Measurements from ENCODE around the gene APOBEC4.
A peak's percentile ranks its signal among the peaks of the same experiment; 100 is the strongest.

APOBEC4 gene

DNA sequence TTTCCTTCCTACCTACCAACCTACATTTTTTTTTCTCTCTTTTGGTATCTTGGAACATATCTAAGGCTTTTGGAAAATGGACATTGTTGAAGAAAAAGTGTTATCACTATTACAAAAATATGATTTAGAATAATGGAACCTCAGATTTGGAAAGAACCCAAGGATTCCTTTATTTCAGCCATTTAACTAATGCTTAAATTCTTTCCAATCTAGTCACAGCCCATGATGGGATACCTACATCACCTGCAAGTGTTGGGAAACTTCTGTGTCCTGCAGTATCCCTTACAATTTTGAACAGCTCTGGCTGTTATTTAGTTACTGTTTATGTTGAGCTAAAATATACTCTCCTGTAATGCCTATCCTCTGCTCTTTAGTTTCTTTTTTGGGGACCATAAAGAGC is 22.3 kb upstream of the APOBEC4 start:
- DNase-seq (ENCODE audit: low read depth in 2 of 2), result no peak

DNA sequence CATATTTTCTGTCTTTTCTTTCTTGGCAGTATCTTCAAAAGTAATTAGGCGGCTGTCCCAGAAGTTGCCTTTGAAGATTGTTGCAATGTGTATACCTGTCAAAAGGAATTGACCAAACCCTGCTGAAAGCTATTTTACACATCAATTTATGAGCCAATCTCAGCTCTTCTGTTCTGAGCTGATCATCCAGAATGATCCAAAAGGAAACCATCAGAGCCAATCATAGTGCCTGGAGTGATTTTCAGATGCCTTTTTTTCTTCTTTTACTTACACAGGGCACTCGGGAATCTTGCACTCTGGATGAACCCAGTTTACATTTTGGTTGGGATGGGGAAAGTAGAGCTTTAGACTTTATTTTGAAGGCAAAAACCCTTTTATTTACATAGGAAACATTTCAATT is 21.8 kb upstream of the APOBEC4 start:
- no peak for DNase-seq (ENCODE audit: low read depth in 2 of 2)

DNA sequence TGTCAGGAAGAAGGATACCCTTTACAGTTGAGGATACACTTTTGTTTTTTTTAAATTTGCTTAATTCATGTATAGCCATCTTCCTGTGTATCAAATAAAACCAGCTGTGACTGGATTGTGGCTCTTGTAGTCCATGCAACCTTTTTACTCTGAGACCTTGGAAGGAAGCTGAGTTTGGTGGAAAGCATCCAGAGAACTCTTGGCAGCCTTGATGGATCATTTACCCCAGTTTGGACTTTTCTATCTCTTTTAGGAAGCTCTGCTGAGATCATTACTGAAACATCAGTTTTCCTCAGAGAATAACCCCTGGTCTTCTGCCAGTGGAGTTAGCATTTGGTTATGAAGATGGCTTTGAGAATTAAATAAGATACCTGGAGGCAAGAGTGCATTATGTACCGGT is 21.2 kb upstream of the APOBEC4 start:
- DNase-seq (ENCODE audit: low read depth in 2 of 2), result no peak

DNA sequence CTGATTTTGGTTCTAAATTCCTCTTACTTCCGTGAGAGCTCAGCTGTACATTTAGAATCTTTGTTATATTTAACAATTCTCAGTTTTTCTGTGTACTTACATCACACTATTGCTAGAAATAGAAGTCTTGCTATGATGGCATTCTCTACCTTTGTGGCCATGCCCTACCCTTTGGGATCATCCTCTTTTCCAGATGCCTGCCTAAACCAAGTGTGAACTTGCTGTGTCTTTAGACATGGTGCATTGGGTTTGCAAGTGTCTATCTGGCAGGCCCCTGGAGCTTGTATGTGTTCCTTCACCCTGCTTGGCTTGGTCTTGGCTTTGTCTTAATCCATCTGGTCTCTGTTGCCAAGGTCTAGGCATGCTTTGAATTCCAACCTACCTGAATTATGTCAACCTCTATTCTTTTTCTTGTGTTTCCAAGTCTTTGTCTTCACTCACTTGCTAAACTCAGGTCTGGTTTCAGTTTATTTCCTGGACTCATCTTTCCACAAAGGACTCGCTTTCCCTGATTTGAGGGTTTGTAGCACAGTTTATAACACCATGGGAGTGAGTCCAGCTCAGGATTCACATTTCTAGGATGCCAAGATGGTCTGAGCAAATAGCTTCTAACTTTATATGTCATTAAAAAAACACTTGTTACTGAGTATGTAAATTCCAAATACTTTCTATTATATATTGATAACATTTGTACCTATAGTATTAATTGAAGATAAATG is 20.6 kb upstream of the APOBEC4 start:
- no peak for DNase-seq (ENCODE audit: low read depth in 2 of 2)

DNA sequence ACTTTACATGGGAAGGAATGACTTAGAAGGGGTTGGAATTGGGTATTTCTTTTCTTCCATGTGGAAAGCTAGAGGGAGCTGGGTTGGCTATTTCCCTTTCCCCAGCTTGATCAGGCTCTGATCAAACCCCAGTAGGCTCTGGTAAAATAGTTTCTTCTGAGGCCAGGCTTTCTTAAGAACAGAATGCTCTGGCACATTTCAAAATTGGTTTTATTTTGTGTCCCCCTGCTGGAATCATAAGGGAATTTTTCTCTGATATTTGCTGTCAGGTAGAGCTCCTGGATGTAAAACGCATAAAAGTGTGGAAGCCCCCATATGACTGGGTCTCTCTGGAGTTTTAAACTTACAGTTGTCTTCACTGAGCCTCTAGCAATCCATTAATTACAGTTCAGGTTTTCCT is 17.1 kb upstream of the APOBEC4 start:
- DNase-seq (ENCODE audit: low read depth in 2 of 2), result no peak

DNA sequence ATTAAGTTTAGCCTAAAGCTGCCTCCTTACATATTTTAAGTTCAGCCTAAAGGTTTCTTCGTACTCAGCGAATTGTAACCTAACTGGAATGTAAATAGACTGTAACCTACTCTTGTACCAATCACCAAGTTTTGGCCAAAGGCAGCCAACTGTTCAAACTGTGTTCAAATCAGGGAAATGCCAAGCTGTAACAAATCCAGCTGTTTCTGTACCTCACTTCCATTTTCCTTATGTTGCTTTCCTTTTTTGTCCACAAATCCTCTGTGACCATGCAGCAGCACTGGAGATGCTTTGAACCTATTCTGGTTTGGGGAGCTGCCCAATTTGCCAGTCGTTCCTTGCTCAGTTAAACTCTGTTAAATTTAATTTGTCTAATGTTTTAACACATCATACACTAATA is 3.2 kb upstream of the APOBEC4 start:
- no peak for DNase-seq (ENCODE audit: low read depth in 2 of 2)

DNA sequence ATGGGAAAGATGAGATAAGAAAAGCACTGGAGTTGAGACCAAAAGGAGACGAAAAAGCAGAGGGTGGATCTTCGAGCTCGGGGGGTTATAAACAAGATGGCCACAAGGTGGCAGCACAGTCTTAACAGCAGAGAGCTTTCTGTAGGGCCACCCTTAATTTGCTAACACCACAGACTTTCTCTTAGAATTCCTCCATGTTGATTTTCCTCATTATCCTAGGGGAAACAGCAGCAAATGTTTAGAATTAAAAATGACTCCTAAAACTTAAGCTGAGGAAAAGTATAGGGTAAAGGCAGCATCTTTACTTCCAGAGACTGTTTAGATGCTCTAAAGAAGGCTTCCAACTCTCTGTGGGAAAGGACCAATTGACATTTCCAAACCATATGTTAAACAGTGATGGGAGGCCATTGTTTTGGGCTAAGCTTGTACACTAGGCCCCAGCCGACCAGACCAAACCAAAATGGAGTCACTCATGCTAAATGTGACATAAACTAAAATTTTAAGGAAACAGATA is 2.5 kb upstream of the APOBEC4 start:
- peak; percentile 59 to 69 for DNase-seq (ENCODE audit: low read depth in 2 of 2)

DNA sequence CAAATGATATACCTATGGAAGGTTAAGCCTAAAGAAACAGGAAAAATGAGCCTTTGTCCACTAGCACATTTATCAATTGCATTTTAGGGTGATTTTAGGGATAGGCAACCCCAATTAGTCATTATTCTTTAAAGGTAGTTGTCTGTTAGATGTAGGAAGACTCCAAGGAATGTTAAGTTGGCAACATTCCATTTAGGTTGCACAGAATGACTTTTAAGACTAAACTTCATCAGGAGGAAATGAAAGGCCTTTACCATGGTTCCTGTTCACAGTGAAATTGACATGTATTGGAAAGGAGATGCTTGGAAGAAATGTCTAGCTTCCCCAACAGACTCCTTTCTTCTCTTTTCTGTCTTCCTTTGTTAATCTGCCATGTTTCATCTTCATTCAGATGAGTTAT is 1.6 kb upstream of the APOBEC4 start:
- DNase-seq (ENCODE audit: low read depth in 2 of 2), result no peak

DNA sequence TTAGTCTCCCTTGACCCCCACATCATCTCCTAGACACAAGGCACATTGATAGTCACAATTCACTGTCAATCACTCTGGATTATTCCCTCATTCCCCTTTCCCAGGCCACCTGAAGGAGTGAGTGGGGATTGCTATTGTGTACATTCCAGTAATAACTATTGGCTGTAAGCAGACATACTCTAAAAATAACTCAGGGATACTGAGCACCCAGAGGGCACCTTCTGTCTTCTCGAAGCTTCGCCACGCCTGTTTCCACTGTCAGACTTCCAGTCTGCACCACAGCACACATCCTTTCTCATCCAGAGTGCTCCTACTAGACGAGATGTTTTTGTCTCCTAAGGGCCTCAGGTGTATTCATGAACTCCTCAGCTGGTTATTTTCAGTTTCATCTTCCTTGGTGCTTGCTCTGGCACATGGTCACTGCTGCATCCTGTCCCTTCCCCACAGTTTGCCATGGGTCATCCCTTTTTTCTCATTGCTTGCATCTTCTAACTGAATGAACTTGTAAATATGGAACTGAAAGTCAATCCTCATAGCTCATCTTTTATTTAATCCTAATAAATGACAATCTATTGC is 848 bp upstream of the APOBEC4 start:
- DNase-seq (ENCODE audit: low read depth in 2 of 2), result no peak

DNA sequence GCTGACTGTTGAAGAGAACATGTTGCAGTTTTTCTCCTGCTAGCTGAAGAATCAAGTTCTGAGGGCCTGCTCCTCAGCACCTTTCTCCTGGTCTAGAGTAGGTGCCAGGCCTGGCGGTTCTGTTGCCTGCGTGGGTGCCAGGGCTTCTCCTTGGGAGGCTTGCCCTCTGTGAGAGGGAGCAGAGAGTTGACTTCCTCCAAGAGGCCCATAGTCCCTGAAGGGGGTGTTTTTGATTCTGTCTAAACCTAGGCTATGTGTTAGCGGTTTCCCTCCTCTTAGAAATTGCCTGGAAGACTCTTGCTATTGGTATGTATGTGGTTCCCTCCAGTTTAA is 312 bp upstream of the APOBEC4 start:
- DNase-seq (ENCODE audit: low read depth in 2 of 2), result no peak

DNA sequence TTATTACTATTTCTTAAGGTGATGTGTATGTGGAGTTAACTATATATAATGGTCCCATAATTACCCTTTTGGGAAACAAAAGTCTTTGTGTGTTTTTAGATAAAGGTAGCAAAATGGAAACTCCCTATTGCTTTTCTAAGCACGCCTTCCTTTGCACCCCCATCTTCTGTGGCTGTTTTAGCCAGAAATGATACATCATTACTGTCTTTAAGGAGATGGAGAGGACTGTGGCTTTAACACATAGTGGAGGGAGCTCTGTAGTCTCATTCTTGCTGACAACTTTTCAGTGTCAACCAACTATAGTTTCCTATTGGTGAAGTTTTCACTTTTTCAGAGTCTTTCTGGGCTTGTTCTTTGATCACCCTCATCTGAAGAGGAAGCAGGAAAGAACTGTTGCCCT is 1.0 kb downstream of the APOBEC4 start:
- DNase-seq (ENCODE audit: low read depth in 2 of 2), result no peak

DNA sequence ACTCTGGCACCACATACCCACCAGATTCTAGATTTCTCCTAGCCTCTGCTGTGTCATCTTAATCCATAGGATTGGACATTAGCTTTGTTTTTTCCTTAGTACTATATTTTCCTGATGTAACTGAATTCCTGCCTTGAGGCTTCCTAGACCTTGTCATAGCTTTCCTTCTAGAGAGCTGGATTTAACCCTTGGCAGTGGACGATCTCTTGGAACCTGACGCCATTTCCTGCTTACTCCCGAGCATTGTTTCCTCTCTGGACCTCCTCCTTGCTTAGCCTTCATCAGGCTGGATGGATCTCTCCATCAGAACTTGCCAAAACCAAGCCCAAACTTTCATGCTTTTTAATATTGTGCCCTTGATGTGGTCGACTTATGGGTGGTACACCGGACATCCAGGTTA is 1.5 kb downstream of the APOBEC4 start:
- DNase-seq (ENCODE audit: low read depth in 2 of 2), result no peak

DNA sequence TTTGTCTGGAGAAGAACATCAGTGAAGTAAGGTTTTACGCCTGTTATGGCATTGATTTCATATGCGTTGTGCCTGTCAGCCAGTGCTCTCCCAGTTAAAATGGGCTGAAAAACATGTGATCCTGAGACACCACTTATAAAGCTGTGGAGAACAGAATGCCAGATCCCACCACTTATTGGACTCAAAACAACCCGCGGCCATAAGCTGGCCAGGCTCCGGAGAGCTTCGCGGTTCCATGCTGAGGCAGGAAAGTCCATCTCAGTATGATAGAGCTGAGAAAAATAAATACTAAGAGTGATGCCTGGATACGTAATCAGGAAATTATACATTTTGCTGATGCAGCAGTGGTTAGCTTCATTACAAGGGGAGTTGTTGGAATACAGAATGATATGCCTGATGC is 5.1 kb downstream of the APOBEC4 start:
- no peak for DNase-seq (ENCODE audit: low read depth in 2 of 2)

DNA sequence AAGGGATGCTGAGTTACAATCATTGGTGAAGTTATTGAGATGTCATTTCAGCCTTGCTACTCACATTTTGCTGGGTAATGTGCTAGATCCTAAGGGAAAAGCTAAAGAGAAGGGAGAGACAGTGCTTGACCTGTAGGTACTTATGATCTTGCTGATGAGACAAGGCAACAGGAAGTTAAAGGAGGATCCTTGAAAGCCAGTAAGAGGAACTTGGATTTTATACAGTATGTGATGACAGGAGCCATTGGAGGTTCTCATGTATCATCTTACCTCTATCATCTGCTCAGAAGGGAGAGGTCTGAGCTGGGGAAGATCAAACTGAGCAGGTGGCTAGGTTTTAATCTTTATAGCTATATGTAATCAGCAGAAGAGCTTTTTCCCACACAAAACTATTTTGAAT is 6.3 kb downstream of the APOBEC4 start:
- DNase-seq (ENCODE audit: low read depth in 2 of 2), result no peak

DNA sequence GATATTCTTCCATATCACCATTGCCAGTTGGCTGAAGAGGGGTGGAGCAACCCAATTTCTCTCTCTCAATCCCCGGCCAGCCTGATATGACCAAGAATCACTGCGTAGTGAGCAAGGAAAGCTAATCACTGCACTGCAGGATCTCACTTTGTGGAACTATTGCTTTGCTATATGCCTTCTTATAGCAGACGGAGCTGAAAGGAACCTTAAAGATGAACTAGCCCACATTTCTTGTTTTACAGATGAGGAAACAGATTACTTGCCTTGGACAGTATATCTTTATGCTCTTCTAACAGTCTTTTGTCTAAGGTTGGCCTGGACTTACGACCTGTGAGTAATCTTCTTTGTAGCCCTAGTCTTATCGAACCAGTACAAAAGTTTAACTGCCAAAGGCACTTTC is 7.6 kb downstream of the APOBEC4 start:
- DNase-seq (ENCODE audit: low read depth in 2 of 2), result no peak

DNA sequence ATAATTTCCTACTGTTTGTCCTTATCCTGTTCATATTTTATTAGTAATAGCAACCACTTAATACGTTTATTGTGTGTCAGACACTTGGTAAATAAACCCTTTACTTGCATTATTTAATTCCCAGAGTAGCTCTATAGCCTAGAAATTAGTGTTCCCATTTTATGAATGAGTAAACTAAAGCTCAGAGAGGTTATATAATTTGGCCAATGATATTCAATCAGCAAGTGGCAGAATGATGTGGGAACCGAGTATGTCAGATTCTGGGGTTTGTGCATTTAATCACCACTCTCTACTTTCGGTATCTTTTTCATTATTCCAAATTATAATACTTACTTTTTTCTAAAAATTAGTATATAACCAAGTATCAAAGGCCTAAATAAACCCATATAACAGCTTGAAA is 10.9 kb downstream of the APOBEC4 start:
- DNase-seq (ENCODE audit: low read depth in 2 of 2), result no peak

DNA sequence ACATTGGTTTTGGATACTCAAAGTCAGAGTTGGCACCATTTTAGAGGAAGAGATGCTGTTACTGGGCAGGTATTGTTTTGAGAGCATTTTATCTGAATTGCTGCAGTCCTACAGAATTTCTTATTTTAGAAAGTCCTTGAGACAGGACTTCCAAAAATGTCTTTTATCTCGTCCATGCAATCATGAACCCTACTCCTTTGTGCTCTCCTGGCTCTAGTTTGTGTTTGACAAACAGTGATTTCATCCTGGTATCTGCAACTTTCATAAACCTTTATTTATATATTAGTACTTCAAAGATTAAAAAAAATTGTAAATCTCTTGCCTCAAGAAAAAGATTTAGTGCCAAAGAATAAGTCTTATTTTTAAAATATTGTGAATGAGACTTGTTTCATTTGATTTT is 12.9 kb downstream of the APOBEC4 start:
- no peak for DNase-seq (ENCODE audit: low read depth in 2 of 2)

DNA sequence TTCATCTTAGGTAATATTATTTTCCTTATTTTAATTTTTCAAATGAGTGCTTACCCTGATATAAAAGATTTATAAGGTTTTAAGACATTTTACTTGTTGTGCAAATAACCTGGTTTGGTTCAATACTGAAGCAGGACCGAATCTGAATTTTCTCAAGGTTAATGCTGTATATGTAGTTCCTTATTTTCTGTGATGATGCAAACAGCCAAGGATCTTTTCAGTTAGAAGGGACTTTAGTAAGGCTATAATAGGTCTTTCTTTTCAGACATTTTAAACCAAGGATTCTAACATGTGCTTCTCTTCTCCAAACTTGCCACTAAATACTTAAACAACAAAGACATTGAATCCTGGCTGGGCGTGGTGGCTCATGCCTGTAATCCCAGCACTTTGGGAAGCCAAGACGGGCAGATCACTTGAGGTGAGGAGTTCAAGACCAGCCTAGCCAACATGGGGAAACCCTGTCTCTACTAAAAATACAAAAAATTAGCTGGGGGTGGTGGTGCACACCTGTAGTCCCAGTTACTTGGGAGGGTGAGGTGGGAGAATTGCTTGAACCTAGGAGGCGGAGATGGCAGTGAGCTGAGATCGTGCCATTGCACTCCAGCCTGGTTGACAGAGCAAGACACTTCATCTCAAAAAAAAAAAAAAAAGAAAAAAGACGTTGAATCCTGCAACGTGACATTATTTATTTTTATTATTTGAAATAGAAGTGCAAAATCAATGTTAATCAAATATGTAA is 14.3 kb downstream of the APOBEC4 start:
- DNase-seq (ENCODE audit: low read depth in 2 of 2), result no peak

DNA sequence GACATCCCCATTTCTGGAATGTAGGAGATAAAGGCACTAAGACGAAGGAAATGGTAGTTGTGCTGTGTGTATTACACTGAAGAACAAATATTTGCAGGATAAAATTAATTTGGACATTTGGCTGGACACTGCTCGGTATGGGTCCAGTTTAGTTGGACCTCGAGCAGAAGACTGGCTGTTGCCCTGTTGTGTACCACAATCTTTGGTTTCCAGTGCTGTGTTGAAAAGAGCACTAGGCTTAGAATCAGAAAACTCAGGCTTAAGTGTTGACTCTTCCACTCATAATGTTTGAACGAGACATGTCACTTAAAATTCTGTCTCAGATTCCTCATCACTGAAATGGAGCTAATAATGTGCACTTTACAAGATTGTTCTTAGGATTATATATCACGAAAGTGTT is 16.3 kb downstream of the APOBEC4 start:
- no peak for DNase-seq (ENCODE audit: low read depth in 2 of 2)

DNA sequence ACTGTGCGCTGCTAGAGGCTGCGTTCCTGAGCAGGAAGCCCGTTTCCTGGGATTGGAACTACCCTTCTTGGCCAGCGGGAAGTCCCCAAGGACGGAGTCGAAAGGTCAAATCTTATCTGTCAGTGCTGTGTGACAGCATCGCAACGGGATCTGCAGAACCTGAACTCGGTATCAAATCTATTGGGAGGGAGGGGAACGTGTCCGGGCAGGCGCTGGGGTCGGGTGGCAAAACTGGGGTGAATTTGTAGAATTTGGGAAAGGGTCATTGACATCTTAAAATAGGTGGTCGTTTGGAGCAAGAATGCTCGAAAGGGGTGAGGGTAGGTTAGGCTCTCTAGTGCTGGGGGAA is 16.8 kb downstream of the APOBEC4 start:
- no peak for DNase-seq (ENCODE audit: low read depth in 2 of 2)

DNA sequence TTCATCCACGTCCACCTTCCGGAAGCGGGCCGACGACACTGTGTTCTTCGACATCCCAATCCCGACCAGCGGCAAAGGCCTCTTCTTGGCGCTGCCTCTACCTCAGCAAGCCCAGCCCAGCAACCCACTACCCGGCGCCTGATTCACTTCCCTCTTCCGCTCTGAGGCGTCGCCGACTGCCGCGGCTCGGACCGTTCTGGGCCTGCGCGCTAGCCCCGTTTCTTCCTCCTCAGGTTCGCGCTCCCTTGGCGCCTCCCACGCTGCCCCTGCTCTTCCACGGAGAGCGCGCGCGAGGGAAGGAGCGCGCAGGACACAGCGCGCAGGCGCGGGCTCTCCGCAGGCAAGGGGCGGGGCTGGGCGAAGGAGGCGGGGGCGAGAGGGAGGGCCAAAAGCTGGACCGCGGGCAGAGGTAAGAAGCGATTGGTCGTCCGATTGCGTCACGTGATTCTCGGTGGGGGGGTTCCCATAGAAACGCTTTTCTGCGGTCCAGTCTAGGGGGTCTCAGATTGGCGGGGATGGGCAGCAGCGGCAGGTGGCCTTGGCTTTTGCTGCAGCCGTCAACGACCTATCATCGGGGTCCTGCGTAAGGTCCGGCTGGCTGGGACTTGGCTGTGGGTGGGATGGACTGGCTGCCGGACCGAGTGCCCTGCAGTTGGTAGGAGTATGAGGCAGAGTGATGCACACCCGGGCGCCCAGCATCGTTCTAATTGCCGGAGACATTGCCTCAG is 17.3 kb downstream of the APOBEC4 start, which contains the start of gene ARPC5:
TSS of gene ARPC5 (minus strand) at position 178 of the 728 bp plus-strand sequence. CDS start at position 54, 124 bp downstream.
- peak; percentile 94 to 95 for DNase-seq (ENCODE audit: low read depth in 2 of 2)

DNA sequence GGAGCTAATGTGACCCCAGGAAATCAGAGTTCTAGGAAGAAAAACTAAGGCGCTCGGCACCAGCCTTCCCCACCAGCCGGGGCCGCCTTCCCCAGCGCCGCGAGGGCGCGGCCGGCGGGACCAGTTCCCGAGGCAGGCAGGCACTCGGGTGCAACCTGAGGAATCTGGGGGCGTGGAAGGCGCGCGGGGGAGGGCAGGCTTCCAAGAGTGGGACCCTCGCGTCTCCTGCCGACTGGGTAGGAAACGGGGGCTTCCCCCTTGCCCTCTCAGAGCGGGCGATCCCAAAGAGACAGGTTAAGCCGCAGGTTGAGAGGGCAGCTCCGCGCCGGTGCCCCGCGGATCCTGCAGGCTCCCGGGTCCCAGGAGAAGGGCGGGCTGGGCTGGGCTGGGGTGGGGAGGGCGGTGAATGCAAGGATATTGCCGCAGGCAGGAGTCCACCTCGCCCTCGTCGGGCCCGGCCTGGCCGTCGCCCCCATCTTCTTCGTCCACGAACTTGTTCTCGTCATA is 18.0 kb downstream of the APOBEC4 start:
- no peak for DNase-seq (ENCODE audit: low read depth in 2 of 2)
